Glutamatergic neuron (in vitro differentiated cells): ENCODE measurements around the gene RARB. TPM values are rescaled to one million over a fixed set of nuclear protein-coding genes. Genes with fewer than 3 reads are reported as not detected.

ENCODE experiments used
- DNase-seq: peaks from one replicate; pipeline ENCODE4 v3.0.0; 2022
- H3K27ac Mint-ChIP-seq: one replicate; pipeline ENCODE4 v1.8.0; 2020; ENCODE audit warnings: mild to moderate bottlenecking, mixed read lengths, inconsistent platforms; ENCODE audit not compliant: unreplicated experiment
- H3K27me3 Mint-ChIP-seq: one replicate; pipeline ENCODE4 v1.8.0; 2020; ENCODE audit warnings: mild to moderate bottlenecking, moderate library complexity, mixed read lengths, inconsistent platforms; ENCODE audit not compliant: unreplicated experiment
- H3K36me3 Mint-ChIP-seq: one replicate; pipeline ENCODE4 v1.8.0; 2020; ENCODE audit warnings: mild to moderate bottlenecking, mixed read lengths, inconsistent platforms; ENCODE audit not compliant: unreplicated experiment
- H3K4me1 Mint-ChIP-seq: one replicate; pipeline ENCODE4 v1.8.0; 2020; ENCODE audit warnings: mild to moderate bottlenecking, low read depth, mixed read lengths, inconsistent platforms; ENCODE audit not compliant: unreplicated experiment
- H3K4me3 Mint-ChIP-seq: one replicate; pipeline ENCODE4 v1.8.0; 2020; ENCODE audit warnings: mild to moderate bottlenecking, mixed read lengths, inconsistent platforms; ENCODE audit not compliant: unreplicated experiment
- H3K9me3 Mint-ChIP-seq: one replicate; pipeline ENCODE4 v1.8.0; 2020; ENCODE audit warnings: mild to moderate bottlenecking, moderate library complexity, mixed read lengths, inconsistent platforms; ENCODE audit not compliant: unreplicated experiment
- CTCF ChIP-seq: fragments of 200-600 bp; sonication (generic); IDR thresholded peaks from one replicate; pipeline ENCODE4 v1.5.0; 2021; ENCODE audit not compliant: partially characterized antibody, unreplicated experiment
- total RNA-seq: library from RNA; stranded (reverse); fragmentation: NEBNext Ultra II Directional; extraction: Animal tissue kit (Norgen Biotek cat#: 25700); gene quantifications from one replicate; pipeline ENCODE4 v1.2.1, GENCODE V29; 2021; ENCODE audit not compliant: unreplicated experiment

Gene RARB
- total RNA-seq, 1 donor from 2014 or later: 1.2 TPM

GRCh38 chr3:25510797-25511196 is 82.7 kb downstream of the RARB start:
- Mint-ChIP-seq H3K27ac (no peak overlapping the region), H3K9me3 (no peaks in the 10 kb centered on the region), H3K36me3 (no peaks in the 10 kb centered on the region), H3K27me3 (no peaks in the 10 kb centered on the region), H3K4me3 (no peak overlapping the region), H3K4me1 (no peaks in the 10 kb centered on the region)
- TF ChIP-seq CTCF: no peak
- DNase-seq: no peak

GRCh38 chr3:25511972-25512721 is 84.1 kb downstream of the RARB start:
- H3K36me3 Mint-ChIP-seq: no peaks in the 10 kb centered on the region
- H3K4me1 Mint-ChIP-seq: no peaks in the 10 kb centered on the region
- H3K27me3 Mint-ChIP-seq: no peaks in the 10 kb centered on the region
- H3K27ac Mint-ChIP-seq: no peak overlapping the region
- no peak for DNase-seq
- TF ChIP-seq CTCF: no peak
- H3K9me3 Mint-ChIP-seq: no peaks in the 10 kb centered on the region
- no peak overlapping the region for H3K4me3 Mint-ChIP-seq

GRCh38 chr3:25513642-25514266 is 85.7 kb downstream of the RARB start:
- no peak for DNase-seq
- H3K27ac Mint-ChIP-seq: no peak overlapping the region
- no peaks in the 10 kb centered on the region for H3K9me3 Mint-ChIP-seq
- no peaks in the 10 kb centered on the region for H3K36me3 Mint-ChIP-seq
- H3K4me3 Mint-ChIP-seq: no peak overlapping the region
- no peaks in the 10 kb centered on the region for H3K27me3 Mint-ChIP-seq
- no peak for TF ChIP-seq CTCF
- no peaks in the 10 kb centered on the region for H3K4me1 Mint-ChIP-seq

- H3K27me3 Mint-ChIP-seq: no peaks in the 10 kb centered on the region
Observed at GRCh38 chr3:25515171-25515570, 87.1 kb downstream of the RARB start.

More at GRCh38 chr3:25515171-25515570, 87.1 kb downstream of the RARB start:
- no peak for TF ChIP-seq CTCF
- Mint-ChIP-seq H3K27ac (no peak overlapping the region), H3K36me3 (no peaks in the 10 kb centered on the region), H3K9me3 (no peaks in the 10 kb centered on the region), H3K4me3 (no peak overlapping the region), H3K4me1 (no peaks in the 10 kb centered on the region)
- no peak for DNase-seq
